Inflammatory macrophage treated with lipopolysaccharide for 4 hours (primary cell): ENCODE measurements around the gene PANX3.

Experiments
- DNase-seq: peaks from one replicate; pipeline ENCODE4 v3.0.0-alpha.2; 2020

Gene PANX3

DNA sequence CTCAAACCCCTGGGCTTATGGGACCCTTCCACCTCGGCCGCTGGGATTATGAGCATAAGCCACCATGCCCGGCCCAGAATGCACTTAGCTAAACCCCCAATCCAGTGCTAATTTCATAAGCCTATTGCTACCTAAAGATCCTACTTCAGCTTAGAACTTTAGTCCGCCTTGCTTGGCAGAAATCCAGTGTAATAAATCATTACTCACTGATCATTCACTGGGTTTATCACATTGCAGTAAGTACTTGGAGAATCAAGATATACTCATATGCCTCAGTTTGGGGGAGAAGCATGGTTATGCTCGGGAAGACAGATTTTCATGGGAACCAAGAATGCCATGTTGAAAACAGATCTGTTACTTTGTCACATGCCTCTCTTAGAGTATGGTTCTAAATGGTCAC, 7.6 kb downstream of the PANX3 start:
- no peak for DNase-seq

DNA sequence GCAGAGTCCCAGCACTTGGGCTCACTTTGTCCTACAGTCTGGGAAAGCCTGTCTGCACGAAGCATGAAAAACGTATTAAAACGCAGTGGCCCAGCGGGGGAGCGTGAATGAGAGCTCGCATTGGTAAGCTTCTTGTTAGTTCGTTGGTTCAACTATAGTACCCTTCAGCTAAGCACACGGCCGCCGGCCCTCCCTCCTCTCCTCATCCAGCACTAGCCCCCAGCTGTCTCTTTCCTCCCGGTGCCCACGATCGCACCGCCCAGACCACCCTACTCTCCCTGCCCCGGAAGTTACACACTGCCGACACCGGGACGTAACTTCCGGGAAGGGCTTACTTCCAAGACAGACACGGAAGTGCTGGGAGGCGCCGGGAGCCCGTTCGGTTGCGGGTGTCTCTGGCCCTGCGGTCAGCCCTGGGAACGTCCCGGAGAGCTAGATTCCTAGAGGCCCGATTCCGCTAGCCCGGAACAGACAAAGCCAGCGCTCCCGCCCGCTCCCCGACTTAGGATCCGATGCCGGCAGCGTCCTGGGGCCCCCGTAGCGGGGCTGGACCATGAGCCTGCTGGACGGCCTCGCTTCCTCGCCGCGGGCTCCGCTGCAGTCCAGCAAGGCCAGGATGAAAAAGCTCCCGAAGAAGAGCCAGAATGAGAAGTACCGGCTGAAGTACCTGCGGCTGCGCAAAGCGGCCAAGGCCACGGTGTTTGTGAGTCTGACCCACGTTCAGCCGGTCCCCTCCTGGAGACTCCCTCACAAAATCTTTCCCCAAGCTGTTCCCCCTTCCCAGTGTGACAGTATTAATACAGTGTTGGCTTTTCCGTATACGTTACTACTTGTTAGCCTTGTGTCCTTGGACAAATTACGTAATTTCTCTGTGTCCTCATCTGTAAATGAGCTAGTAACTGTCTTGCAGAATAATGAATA, 11.6 kb downstream of the PANX3 start, which contains the start of gene TBRG1:
TSS of gene TBRG1 (plus strand) at position 334 of the 921 bp plus-strand sequence. CDS start at position 554, 220 bp downstream.
- DNase-seq = peak; percentile 93

DNA sequence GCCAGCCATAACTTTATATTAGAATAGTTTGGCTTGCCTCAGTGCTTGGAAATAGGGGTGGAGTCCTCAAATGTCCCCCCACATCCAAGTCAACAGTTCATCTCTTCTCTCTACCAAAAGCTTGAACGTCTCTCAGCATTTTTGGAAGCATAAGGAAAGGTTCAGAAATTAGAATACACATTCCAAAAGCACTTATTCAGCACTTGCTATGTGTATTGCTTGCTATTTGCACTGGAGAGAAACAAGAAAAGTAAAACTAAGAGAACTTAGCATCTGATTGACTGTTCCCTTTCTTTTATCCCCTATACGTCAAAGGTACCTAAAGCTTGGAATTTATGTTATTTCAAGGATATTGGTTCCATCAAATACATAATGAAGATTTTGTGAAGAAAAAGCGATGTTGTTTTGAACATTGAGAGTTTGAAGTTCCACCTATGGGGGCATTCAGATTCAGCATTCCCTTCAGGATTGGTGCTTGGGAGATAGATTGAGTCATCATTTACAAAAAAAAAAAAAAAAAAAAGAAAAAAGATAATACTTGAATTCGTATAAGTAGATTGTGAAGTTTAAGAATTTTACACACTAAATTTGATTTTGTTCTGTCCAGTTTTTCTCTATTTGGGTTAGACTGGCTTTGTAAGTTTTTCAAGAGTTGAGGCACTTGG, 12.8 kb downstream of the PANX3 start:
- DNase-seq = no peak

DNA sequence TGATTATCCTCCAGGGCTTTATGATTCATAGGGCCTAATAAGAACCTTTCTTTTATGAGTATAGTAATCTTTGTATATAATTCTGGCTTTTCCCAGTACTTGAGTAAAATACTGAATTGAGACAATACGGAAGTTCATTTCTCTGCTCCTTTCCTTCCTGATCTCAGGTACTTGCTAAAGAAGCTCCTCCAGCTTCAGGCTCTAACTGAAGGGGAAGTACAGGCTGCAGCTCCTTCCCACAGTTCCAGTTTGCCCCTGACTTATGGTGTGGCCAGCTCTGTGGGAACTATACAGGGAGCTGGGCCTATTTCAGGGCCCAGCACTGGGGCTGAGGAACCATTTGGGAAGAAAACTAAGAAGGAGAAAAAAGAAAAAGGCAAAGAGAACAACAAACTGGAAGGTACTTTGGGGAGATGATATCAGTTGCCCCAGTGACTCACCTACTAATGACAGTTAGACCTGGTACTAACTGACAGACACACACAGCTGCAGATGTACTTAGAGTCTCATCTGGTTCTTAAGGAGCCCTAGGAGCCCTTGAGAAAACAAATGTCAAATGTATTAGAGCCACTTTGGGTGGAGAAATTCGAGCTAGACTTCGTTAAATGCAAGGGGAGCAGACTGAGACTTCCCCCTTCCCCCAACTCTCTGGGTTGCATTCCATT, 14.4 kb downstream of the PANX3 start:
- no peak for DNase-seq

DNA sequence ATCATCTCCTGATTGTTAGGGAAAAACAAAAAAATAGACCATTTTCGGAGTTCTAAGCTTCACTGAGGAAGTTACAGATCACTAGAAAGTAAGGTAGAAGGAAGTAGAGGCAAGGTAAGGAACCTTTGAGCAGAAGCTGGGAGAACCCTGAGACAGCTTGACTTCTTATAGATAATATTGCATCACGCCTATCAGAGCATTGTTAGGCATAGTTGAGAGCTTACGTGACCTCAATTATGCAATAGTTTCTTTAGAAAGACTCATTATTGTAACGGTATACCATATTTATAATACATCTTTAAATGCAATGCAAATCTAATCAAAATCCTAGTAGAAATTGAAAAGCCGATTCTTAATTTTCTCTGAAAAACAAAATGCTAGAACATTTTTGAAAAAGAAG, 16.3 kb downstream of the PANX3 start:
- DNase-seq = peak; percentile 31

DNA sequence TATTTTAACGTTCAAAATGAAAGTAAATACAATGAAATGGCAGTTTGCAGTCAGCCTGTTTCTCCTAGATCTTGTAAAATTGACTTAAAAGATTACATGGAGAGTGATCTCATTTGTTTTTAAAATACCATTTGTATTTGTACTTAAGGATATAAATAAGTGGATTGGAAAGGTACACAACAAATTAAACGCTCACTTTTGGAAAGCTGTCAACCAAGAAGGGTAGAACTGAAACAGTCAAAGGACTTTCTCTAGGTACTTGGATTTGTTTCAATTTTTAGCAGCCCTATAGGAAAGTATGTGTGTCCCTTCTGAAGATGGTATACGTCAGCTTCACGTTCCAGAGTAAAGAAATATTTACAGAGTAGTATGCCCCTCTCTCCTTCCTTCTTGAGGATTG, 18.7 kb downstream of the PANX3 start:
- DNase-seq = no peak

DNA sequence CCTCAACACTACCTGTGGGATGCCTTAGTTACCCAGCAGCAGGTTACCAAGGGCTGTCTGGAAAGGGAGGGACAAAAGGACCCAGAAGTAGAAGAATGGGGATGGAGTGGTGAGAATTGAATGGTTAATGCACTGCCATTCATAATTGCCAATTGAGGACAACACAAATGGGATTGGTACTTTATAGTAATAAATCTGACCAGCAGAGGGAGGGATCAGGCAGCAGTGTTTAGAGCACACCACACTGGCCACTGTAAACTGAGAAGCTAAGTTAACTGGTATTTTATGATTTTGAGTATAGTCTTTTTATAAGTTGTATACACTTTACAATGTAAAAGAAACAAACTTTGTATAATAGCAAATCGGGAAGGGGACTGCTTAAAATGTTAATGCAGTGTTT, 22.1 kb downstream of the PANX3 start:
- DNase-seq = no peak

DNA sequence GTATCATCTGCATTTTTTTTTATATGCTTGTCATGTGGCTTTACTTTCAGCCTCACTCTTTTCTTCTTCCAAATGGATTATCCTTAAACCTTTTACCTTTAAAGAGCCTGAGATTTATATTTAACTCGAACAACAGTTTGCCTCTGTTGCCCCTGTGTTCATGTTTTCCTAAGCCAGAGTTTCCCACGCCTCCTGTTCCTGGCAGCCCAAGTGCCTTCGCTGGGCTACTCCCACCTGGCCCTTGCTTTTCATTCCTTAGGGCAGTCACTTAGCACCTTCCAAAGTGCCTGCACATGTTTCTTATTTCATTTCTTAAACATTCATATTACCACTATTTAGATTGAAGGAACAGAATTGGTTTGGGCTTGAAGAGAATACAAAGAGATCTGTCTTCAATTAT, 24.7 kb downstream of the PANX3 start:
- DNase-seq = no peak

DNA sequence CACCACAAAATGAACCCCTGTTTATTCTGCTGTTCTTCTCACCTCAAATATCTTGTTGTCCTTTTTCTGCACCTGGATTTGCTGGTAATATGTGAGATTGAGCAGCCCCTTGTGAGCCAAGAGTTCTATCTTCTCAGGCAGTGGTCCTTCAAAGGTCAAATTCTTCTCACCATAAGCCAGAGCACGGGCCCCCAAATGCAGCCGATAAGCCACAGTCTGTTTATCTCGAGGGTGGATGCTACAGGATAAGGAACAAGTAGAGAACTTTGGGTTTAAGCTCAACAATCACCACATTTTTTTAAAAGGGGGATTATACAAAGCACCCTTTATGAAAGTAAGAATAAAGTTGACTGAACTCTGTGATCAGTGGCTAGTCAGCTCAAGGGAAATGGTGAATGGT, 27.3 kb downstream of the PANX3 start:
- DNase-seq = no peak

DNA sequence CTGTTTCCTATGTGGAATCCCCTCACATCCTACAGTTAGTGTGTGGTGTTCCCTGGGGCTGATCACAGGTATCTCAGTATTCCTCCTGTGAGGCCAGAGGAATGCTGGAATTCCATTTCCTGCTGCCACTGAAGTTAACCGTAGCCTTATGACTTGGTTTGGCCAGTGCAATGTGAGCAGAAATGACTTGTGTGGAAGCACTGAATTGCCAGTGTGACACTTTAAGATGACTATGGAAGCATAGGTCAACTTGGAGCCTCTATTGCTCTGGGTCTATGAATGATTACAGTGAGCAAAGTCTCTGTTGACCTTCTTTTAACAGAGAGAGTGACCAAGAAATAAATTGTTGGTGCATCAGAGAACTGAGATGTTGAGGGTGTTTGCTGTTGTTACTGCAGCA, 28.0 kb downstream of the PANX3 start:
- no peak for DNase-seq

DNA sequence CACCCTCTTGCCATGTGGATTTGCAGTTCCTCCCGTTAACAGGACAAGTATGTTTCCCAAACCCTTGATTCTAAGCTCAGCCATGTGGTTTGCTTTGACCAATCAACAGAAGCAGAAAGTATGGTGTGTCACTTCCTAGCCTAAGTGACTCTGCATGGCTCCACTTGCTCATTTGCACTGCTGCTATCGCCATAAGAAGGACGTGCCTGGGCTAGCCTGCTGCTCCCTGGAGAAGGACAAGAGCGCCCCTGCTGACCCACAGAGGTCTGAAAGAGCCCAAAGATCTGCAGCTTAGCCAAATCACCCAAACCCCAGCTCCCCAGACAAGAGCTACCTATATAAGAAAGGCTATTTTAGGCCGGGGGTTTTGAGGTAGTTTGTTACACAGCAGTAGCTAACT, 29.4 kb downstream of the PANX3 start:
- no peak for DNase-seq

DNA sequence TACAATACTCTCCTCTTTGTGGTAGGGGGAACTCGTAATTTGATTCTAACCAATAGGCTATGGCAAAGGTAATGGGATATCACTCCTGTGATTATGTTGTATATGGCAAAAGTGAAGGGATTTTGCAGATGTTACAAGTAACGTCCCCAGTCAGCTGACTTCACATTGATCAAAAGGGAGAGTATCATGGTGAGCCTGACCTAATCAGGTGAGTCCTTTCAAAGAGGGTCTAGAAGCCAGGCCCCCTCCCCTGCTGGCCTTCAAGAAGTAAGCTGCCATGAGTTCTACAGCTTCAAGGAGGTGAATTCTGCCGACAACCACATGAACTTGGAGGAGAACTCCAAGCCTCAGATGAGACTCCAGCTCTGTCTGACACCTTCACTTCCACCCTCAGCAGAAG, 31.4 kb downstream of the PANX3 start:
- DNase-seq = no peak

DNA sequence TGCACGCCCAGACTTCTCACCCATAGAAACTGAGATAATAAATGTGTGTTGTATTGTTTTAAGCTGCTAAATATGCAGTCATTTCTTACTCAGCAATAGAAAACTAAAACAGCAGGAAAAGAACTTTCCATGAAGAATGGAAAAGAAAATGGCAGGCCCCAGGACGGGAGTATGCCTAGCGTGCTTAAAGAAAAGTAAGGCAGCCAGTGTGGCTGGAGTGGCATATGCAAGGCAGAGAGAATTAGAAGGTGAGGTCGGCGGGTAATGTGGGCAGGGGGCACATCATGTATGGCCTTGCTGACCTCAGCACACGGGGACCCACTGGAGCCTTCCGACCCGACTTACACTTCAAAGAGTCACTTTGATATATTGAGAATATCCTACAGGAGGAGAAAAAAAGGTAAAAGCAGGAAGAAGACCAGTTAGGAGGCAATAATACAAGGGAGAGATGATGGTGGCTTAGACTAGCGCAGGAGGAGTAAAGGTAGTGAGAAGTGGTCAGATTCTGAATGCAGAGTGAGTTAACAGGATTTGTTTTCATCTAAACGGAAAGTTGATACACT, 31.9 kb downstream of the PANX3 start:
- DNase-seq = no peak

DNA sequence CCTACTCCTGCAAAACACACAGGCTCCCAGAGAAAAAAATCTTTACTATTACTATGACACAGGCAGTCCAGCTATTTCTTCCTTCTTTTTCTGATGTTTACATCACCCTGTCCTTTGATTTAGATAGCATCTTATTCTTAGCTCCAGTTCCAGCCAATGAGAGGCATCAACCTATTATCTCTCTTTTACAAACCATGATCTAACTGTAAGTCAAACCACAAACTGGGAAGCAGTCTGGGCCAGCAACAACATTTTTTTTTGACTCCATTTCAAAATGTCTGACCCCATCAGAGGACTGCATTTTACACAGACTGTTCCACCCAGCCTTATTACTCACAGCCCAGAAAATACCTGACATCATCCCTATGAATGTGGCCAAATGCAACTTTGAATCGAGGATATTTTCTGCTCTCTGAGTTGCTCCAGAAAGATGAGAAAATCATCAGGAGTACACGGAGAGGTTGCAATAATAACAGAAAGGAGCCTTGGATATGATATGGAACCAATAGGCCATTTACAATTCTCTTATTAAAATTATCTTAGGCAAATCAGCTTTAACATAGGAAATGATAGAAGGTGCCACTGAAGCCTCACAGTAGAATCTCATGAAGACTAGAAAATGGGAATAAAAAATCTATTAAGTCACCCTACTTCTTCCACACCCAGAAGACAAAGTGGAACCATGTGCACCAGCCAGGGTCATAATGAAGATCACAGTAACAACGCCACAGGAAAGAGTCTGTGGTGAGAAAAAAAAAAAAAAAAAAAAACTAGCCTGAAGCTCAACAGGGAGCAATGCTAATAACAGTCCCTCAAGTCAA, 32.6 kb downstream of the PANX3 start:
- DNase-seq = peak; percentile 11

DNA sequence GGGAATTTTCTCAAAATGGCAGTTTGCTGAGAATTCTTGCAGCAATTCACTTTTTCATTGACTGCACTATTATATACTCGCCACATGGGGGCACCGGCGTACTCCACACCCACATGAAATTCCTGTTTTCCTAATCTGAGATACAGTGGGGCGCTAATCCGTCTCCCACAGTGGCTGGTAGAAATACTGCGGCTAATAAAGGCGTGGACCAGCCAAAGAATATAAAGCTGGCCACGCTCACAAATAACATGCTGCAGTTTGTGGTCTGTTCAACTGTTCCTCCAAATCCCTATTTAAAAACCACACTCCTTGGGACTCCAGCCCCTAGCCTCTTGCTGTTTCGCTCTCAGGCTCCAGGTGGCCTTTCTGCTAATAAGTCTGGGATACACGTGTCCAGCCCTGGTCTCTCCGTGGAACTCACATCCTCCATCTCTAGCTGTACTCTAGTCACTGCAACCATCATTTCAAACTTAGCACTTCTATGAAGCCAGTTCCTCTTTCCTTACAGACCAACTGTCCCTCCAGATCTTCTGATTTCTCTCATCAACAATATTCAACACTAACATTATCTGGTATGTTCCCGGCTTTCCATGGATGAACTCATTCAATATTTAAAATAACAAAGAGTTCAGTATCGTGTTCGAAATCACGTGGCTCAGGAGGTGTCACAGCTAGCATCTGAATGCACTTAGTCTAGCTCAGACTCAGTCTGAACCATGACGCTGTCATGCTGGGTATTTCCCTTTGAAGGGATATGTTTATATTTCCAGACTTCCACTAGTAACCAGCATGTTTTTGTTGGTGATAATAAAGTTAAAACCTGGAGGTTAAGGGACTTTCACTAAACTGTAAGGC, 33.4 kb downstream of the PANX3 start:
- peak; percentile 47 for DNase-seq

DNA sequence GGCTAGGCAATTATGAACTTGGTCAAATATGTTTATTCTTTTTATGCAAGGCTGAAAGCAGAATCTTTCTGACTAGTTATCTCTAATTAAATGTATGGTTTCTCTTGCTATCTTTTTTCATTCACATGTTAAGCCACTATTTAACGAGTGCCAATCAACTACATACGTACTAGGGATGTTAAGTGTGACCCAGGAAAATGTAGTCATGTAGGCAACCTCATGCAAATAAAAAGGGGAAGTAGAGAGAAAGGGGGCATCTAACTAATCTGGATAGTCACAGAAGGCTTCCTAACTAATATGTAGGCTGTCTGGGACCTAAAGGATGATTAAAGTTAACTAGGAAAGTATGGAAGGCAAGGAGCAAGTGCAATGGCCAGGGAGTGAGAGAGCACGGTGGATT, 34.9 kb downstream of the PANX3 start:
- DNase-seq = no peak

DNA sequence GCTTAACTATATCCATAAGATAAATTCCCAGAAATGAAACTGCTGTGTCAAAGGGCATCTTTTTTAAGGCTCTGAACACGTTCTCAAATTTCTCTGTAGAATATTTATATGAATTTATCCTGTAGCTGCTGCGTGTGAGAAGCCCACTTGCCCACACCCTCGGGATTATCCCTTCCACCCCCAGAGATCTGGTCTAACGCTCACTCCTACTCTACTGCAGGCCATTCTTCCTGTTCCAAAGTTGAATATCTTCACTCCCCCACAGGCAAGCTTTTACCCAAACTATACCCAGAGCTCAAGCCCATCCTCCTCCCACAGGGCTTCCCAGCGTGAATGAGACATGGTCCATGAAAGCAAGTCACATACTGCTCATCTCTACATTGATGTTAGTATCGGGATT, 37.4 kb downstream of the PANX3 start:
- no peak for DNase-seq

DNA sequence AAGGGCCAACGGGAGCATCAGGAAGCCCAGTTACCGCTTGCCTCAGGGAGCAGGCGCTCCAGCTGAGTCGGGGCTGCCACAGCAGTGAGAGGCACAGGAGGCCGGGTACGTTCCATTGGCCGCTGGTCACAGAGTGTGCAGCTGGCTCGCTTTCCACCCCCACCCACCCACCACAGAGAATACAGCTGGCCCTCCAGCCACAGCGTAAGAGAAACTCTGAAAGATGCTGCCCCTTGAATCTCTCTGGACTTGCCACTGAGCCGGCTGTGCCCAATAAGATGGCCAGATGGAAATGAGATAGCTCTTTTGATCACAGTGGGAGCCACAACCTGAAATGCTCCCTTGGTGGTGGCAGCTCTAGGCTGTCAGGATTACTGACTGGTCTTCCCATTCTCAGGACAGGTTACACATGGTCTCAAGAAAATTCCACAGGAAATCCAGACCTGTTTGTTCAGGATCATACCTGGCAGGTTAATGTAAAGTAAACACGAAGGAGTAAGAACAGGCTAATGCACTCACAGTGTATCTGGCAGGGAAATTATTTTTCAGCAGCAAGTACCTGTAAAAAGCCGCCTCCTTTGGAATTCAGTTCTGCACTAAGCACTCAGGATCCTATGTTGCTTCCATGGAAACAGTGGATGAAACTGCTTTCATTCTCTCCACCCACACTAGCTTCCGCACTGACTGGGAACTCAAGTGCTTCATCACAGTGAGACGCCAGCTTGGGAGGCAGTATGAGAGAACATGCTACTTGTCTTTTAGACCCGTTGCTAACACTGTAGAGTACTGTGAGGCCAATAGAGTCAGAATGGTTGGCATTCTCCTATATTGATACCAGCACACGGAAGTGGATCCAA, 45.8 kb downstream of the PANX3 start:
- no peak for DNase-seq

DNA sequence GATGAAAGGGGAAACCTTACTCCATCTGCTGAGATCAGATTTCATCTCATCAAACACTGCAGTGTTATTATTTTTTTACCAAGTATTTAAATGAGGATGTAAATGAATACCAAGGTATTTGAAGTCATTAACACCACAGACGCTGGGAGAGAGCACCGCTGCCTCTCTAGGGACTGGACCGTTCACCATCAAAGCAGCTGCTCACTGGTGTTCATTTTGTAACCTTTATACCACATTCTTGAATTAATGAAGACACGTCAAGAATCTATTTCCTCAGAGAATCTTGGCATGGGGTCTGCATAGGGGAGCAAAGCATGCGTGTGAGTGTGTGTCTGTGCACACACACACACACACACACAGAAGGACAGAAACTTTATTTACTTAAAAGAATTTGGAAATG, 46.7 kb downstream of the PANX3 start:
- no peak for DNase-seq

DNA sequence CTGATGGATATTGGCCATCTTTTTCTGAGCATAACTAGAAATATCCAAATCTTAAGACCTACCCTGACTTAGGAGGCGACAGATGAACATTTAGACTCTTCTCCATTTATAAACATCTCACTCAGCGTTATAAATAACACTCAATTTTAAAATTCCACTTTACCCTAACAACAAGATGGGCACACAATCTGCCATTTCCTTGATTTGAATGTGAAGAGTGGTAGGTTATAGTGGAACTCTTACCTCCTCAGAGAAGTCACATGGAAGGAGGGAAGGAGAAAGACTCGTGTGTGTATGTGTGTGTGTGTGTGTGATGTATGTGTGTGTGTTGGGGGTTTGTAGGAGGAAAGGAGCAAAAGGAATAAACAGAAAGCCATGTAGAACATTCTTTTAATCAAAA, 47.3 kb downstream of the PANX3 start:
- no peak for DNase-seq

DNA sequence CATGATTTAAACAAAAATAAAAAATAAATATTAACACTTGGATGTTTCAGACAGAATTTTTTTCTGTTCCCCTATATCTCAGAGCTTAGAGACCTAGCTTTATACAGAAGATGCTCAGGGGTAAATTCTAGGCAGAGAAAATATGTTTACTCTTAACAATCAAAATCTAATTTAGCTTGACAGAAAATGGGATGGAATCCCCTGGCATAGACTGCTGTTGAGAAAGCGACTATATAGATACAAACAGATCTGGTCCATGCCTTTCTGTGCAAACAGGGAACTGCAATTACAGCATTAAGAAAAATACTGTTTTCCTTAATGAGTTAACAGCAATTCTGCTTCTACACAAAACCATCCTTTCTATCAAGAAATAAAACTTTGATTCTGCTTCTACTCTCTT, 47.8 kb downstream of the PANX3 start:
- no peak for DNase-seq
